Nephron progenitor cell (in vitro differentiated cells): ENCODE measurements around the gene TRIM67.
A peak's percentile ranks its signal among the peaks of the same experiment; 100 is the strongest.

Experiments
- DNase-seq: peaks from one replicate; pipeline ENCODE4 v3.0.0; 2021
- H3K27ac Mint-ChIP-seq: 2 replicates; pipeline ENCODE4 v1.8.0; 2021; ENCODE audit warnings: mild to moderate bottlenecking, moderate library complexity, mixed read lengths
- H3K27me3 Mint-ChIP-seq: 2 replicates; pipeline ENCODE4 v1.8.0; 2021; ENCODE audit warnings: mild to moderate bottlenecking, low read depth, mixed read lengths; ENCODE audit not compliant: poor library complexity
- H3K36me3 Mint-ChIP-seq: 2 replicates; pipeline ENCODE4 v1.8.0; 2021; ENCODE audit warnings: low read depth, mixed read lengths
- H3K4me1 Mint-ChIP-seq: 2 replicates; pipeline ENCODE4 v1.8.0; 2021; ENCODE audit warnings: mixed read lengths
- H3K4me3 Mint-ChIP-seq: 2 replicates; pipeline ENCODE4 v1.8.0; 2021; ENCODE audit warnings: mild to moderate bottlenecking, moderate library complexity, mixed read lengths
- H3K9me3 Mint-ChIP-seq: 2 replicates; pipeline ENCODE4 v1.8.0; 2021; ENCODE audit warnings: mild to moderate bottlenecking, moderate library complexity, mixed read lengths
- CTCF ChIP-seq: fragments of 200-600 bp; sonication (generic); IDR thresholded peaks from 2 replicates; pipeline ENCODE4 v1.5.0; 2021; ENCODE audit warnings: antibody characterized with exemption

TRIM67 gene

GRCh38 chr1:231161667-231162296 lies at the start of gene TRIM67:
TSS of gene TRIM67 (plus strand) at chr1:231162058. CDS start at chr1:231162970, 912 bp downstream.
- H3K27ac Mint-ChIP-seq = no peak within 1 kb of the TSS
- peak within 1 kb of the TSS; percentile 71 for H3K4me3 Mint-ChIP-seq
- H3K36me3 Mint-ChIP-seq = no peaks in the 10 kb centered on the region
- peaks cover 98% of the 10 kb centered on the region for H3K27me3 Mint-ChIP-seq
- peaks cover 3% of the 10 kb centered on the region for H3K4me1 Mint-ChIP-seq
- H3K9me3 Mint-ChIP-seq = no peaks in the 10 kb centered on the region
- no peak for TF ChIP-seq CTCF
- no peak for DNase-seq

- no peak for DNase-seq
- peaks cover 13% of the 10 kb centered on the region for H3K9me3 Mint-ChIP-seq
- no peak overlapping the region for H3K4me3 Mint-ChIP-seq
- peaks cover 5% of the 10 kb centered on the region for H3K36me3 Mint-ChIP-seq
- H3K27me3 Mint-ChIP-seq = peaks cover 71% of the 10 kb centered on the region
- no peak for TF ChIP-seq CTCF
- no peaks in the 10 kb centered on the region for H3K4me1 Mint-ChIP-seq
- no peak overlapping the region for H3K27ac Mint-ChIP-seq
Observed at GRCh38 chr1:231116738-231117137, 45.1 kb upstream of the TRIM67 start.

GRCh38 chr1:231118704-231119453 lies 43.0 kb upstream of the TRIM67 start:
- H3K27ac Mint-ChIP-seq = no peak overlapping the region
- no peak for DNase-seq
- no peaks in the 10 kb centered on the region for H3K9me3 Mint-ChIP-seq
- no peaks in the 10 kb centered on the region for H3K4me1 Mint-ChIP-seq
- H3K36me3 Mint-ChIP-seq = no peaks in the 10 kb centered on the region
- peaks cover 60% of the 10 kb centered on the region for H3K27me3 Mint-ChIP-seq
- no peak for TF ChIP-seq CTCF
- H3K4me3 Mint-ChIP-seq = no peak overlapping the region

GRCh38 chr1:231121533-231121932 lies 40.3 kb upstream of the TRIM67 start:
- Mint-ChIP-seq H3K36me3 (no peaks in the 10 kb centered on the region), H3K4me1 (no peaks in the 10 kb centered on the region), H3K4me3 (no peak overlapping the region), H3K27me3 (peaks cover 51% of the 10 kb centered on the region), H3K9me3 (peaks cover 2% of the 10 kb centered on the region), H3K27ac (no peak overlapping the region)
- no peak for TF ChIP-seq CTCF
- DNase-seq = no peak

- Mint-ChIP-seq H3K4me1 (no peaks in the 10 kb centered on the region), H3K27me3 (peaks cover 45% of the 10 kb centered on the region), H3K4me3 (no peak overlapping the region), H3K27ac (no peak overlapping the region), H3K9me3 (peaks cover 8% of the 10 kb centered on the region), H3K36me3 (no peaks in the 10 kb centered on the region)
- no peak for DNase-seq
- TF ChIP-seq CTCF = no peak
Observed at GRCh38 chr1:231122143-231122542, 39.7 kb upstream of the TRIM67 start.
